Astrocyte of the hippocampus (primary cell): ENCODE data around the gene PKD1L1.
A peak's percentile ranks its signal among the peaks of the same experiment; 100 is the strongest.
"Not testable (repeated sequence)": the region's sequence is repeated elsewhere in the genome, so short reads cannot be mapped to it uniquely, and the experiment has no call there.

ENCODE experiments used
- DNase-seq: peaks from one replicate; pipeline ENCODE4 v3.0.0; 2011; ENCODE audit warnings: low read depth, low spot score

Gene PKD1L1

DNA sequence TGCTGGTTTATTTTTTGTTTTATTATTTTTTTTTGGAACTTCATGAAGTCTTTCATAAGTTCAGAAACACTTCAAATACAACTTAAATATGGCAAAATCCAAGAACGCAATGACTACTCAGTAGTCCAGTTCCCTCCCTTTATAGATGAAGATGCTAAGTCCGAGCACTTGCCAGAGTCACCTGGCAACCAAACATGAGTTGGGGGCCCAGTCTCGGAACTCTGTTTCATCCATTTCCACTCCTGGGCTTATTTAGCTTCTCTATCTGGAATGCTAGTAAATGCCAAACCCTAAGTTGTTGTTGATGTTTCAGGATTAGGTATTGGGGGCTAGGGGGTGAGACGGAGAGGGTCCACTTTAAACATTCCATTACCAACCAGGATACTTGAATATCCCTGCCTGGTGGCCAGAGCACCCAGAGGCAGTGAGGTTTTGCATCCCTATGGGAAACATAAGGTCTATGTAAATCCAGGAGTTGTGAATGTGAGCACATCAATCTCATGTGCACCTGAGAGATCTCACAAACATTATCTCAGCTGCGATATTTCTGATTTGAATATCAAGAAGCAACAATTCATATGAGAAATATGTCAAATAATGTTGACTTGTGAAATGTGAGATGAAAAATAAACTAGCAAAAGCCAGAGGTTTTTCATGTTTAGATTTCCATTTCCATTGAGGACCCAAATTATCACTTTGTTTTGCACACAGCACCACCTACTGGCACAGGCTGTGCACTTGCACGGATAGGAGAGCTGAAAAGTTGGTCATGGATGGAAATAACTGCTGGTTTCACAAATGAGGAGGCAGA is 129.3 kb downstream of the PKD1L1 start:
- peak; percentile 90 for DNase-seq

DNA sequence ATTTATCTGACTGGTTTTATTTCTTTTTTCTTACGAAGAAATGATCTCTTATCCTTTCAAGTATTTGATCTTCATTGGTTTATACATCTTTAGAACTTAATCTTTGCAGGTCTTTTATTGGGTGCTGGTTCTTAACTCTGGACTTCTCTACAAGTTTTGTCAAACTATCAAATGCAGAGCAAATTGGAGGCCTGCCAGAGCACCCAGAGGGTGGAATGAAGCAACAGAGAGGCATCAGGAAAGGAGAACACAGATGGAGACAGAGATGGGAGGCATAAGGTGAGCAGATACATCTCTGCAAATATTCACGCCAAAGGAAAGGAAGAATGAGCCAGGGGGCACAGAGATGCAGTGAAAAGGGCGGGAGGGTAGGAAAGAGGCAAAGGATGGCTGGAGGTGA is 130.3 kb downstream of the PKD1L1 start:
- DNase-seq = no peak

DNA sequence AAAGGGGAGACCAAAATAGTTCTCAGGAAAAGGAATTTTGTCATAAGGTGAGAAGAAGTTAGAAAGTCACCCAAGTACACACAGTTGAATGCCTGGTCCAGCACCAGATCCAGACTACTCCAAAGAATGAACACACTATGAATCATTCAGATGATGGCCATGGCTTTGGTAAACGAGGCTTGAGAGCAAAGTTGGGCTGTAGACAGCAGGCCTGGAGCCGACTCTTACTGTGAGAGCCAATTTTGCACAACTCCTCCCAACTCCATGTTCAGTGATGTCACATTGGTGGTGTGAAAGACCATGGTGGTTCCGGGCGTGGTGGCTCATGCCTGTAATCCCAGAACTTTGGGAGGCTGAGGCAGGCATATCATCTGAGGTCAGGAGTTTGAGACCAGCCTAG is 131.6 kb downstream of the PKD1L1 start:
- peak; percentile 39 for DNase-seq

DNA sequence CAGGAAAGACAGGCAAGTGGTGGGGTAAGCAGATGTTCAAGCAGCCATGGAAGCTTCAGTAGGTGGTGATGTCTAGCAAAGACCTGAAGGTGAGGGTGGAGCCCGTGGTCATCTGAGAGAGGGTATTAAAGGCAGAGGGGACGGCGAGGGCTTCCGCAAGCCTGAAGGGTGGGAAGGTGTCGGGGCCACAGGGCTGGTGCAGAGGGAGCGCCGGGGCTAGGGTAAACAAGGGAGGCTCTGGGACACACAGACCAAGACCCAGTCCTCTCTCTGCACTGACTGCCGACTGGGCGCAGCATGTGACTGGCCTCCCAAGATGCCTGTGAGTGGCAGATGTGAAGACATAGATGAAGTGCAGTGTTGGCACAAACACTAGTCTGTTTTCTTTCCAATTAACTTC is 132.4 kb downstream of the PKD1L1 start:
- no peak for DNase-seq

DNA sequence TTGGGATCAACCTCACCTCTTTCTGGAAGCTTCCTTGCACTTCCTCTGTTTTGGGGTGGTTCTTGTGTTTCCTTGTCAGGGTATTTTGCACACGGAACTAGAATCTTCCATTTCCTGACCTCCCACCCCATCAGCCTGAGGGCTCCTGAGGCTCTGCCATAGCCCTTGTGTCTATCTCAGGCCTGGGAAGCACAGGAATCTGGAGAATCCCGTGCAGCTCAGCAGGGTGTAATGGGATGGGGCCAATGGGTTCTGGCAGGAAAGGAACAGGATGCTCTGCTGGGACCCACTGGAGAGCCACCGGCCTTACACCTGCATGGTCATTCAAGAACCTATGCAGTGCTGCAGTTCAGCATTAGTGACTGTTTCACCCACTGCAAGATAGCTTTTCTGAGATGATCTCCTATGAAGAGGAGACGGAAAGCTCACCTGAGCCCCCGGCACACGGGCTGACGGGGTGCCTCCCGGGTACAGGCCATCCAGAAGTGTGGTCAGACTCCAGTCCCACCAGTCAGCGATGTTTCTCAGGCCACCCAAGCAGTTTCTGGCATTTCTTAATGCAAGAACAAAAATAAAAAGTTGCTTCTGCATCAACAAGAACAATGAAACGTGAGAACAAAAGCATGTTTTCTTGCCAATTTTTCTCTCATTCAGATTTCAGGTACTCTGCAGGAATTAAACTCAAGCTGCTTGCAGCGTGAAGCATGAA is 133.2 kb downstream of the PKD1L1 start:
- no peak for DNase-seq

DNA sequence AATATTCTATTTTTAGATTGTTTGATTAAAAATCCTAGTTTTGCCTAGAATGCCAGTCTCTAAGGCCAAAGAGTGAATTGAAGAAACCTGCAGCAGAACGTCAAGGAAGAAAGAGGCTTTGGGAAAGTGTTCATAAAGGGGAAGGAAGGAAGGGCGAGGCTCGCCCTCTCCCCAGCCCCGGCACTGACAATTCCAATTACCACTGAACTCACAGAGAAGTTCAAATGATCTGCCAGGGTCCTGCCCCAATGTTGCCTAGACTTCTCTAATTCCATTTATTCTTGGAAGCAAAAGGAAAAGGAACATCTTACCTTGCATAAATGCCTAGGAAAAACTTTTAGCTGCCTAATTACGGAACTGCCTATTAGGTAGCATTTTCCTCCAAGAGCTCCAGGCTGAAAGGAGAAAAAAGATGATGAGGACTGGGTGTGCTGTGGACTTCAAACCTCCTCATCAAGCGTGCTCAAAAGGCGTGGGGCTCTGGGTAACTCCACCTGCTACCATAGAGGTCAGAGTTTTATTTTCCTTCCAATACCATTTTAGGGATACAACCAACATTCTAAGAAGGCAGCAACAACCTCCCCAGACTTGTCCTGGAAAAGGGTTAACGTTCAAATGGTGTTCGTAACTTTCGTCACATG is 134.5 kb downstream of the PKD1L1 start:
- DNase-seq = no peak

DNA sequence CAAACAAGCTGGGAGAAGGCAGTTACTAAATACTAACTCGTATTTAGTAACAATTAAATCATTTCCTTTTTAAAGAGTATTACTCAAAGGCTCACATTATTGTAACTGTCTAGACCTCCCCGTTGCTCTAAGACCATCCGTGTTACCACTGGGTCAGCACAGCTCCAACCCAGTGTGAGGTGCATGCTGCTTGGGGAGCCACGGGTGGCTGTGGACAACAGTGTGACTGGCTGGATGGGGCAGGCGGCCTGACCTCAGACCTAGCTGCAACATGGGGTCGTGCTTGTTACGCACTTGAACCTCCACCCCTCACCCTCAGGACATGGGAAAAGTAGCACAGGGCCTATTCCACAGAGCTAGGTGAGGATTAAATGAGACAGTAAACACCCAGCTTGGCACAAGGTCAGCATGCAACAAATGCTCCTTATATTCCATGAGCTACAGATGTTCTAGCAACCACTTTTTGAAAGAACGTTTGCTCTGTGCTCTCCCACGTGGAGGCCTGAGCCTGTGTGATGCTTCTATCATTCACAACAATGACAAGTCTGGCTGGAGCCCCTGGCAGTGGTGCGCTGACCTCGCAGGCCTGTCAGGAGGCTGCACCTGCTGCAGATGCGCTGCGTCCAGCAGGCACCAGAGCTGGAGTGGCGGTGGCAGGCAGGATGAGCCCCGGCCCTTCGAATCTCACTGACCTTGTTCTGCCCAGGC is 135.7 kb downstream of the PKD1L1 start:
- no peak for DNase-seq

DNA sequence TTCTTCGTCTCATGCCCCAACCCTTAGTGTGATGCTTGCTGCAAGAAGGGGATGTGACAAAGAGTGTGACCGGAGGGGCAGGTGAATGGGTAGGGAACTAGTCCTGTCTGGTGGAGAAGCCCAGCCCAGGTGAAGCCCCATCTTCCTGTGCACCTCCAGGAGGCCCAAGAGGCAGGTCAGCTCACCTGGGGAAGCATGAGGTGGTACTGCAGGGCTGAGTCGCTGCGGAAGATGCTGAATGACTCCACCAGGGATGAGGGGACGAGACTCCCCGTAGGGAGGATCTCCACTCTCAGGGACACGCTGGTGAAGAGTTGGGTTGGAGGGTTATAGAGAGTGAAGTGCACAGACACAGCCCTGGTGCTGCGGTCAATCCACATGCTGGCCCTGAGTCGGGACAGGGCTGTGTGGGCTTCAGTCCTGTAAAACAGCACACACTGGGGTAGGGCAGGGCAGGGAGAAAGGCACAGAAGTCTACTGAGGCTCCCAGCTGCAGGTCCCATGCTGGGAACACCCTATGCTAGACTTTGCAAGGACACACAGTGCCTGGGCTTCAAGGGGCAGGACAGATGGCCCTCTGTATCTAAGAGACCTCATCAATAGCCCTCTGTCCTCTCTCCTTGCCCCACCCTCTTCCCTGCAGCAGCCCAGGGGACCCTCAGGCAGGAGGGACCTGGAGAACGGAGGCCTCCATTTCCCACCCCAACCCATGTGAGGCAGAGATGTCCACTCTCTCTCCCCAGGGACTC is 136.5 kb downstream of the PKD1L1 start:
- no peak for DNase-seq

DNA sequence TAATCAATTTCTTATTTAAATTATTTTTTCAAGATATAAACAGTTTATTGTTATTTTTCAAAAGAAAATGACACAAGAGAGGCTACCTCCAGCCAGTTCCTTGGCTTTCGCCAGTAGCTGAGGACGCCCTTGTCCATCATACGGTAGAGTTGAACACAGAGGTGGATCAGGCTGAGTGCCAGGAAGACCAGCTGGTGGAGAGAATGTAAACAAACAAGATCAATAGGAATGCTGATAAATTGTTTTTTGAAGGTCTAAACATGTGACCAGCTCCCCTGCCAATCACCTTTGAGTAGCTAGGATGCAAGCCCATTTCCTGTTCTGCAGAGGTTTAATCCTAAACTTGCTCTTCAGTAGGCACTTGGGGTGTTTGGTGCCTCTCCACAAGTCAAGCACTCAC is 138.9 kb downstream of the PKD1L1 start:
- DNase-seq = no peak

DNA sequence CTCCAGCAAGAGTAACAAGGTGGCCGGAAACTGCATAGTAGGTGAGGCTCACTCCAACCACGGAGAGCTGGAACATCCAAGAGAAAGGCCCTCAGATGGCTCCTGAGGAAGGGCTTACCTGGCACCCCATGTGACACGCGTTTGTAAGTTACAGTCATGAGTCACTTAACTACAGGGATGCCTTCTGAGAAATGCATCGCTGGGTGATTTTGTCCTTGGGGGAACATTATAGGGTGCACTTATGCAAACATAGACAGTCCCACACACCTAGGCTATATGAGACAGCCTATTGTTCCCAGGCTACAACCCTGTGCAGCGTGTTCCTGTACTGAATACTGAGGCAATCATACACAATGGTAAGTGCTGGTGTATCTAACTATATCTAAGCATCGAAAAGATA is 139.9 kb downstream of the PKD1L1 start:
- no peak for DNase-seq

DNA sequence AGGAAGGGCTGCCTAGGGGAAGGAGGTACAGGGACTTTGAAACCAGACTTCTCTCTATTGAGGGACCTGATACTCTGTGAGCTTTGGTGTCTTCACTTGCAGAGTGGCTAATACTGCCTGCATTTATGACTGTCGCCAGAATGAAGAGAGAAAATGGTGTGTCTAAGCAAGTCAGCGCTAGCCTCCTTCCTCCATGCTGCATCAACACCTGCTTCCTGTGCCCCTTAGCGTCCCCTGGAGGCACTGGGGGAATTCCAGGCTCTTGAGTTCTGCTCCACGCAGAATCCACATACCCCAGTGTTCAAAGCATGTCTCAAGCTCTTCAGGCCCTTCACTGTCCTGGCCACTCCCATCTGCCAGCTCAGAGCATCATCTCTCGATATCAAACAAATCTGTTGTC is 140.5 kb downstream of the PKD1L1 start:
- DNase-seq = no peak

DNA sequence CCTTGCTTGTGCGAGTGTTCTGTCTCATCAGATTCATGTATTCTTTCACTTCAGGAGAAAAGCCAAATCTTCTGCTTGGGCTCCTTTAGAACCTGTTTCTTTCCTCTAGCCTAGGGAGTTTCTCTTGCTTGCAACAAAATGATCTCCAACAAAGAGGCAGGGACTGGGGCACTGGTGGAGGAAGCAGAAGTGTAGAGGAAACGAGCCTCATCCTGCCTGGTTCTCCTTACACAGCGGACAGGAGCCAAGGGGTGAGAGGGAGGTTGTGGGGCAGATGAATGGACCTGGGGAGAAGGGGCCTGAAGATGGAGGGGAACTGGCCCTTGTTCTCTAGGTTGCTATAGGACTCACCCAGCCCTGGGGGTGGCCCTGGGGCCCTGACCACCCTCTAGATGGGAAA is 141.1 kb downstream of the PKD1L1 start:
- DNase-seq = no peak

DNA sequence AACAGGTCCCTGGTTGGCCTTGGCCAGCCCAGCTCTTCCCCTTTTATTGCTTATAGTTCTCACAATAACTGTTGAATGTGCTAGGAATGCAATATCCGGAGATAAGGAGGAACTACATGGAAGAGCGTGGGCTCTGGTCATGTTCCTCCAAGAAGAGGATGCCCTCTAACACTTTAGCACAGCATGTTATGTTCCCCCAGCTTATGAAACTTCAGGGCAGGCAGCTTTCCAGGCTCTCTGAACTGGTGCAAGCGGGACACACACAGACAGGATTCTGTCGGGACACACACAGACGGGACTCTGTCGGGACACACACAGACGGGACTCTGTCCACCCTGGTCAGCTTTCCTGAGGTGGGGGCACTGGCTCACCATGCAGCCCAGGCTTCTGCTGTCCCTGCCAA is 141.6 kb downstream of the PKD1L1 start:
- no peak for DNase-seq

DNA sequence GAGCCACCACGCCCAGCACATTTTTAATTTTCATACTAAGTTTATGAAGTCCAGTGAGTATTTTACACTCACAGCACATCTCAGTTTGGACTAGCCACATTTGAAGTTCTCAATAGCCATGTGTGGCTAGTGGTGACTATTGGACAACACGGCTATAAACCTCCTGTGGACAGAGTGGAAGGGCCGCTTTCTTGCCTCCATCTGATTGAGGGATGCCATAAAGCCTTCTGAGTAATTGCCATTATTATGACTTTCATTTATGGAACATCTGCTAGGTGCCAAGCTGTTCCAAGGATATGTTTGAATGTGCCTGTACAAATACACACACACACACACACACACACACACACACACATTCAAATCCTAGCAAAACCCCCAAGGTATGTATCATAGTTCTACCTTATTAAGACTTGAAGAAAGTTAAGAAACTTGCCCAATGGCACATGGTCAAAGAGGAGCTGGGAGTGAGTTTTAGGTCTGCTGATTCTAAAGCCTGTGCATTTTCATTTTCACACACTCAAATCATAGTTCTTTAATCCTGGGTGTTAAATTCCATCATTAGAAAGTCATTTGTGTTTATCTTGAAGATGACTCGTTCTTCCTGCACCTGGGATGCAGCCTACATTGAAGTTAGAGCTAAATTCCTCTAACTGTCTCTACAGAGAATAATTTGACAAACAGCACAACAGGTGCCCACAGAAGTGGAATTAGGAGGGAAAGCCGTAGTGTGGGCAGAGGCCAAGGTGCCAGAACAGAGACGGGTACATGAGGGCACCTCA is 143.3 kb downstream of the PKD1L1 start:
- DNase-seq = no peak

DNA sequence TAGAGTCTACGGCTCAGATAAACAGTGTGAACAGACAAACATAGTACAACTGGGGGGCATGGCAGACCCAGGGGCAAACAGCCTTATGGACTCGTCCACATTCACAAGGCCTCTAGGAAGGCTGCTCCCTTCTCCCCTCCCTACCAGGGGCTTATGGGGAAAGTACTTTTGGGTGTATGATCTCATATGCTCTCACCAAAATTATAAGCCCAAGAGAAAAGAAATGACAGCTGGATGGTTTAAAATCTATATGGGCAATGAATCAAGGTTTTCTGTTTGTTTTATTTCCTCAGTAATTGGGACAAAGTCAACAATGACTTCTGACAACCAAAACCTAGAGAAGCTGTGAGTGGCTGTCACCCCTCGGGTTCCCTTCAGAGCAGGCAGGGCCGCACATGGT is 144.4 kb downstream of the PKD1L1 start:
- no peak for DNase-seq

DNA sequence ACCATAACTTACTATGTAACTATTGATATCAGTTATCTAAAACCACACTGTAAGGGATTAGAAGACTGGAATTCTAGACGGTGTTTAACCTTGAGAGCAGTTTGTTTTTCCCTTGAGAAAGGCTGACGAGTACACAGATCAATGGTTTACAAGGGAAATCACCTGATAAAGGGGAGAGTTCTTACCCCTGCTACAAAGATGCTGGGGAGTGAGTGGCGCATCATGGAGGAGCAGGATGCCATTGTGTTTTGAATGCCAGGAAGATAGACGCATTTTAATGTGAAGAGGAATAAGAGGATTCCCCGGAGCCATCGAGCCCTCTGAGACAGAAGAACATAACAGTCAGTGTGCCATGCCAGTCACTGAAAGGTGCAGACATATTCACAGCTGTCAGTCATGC is 145.2 kb downstream of the PKD1L1 start:
- DNase-seq = no peak

DNA sequence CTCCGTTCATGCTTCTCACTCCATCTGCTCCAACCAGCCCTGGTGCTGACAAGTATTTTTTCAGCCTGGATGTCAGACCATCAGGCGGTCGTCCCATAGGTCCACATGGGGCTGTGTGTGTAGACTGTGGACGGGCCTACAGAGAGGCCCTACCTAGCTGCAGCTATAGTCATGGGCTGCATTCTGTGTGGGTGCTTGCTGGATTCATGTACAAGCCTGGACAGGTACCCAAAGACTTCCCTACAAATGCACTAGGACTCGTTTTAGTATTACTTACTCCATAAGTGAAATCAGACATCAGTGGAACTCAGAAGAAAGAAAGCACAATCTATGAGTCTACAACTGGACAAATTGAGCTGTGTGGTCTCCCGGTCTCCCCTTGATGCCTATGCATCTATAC is 146.8 kb downstream of the PKD1L1 start:
- no peak for DNase-seq

DNA sequence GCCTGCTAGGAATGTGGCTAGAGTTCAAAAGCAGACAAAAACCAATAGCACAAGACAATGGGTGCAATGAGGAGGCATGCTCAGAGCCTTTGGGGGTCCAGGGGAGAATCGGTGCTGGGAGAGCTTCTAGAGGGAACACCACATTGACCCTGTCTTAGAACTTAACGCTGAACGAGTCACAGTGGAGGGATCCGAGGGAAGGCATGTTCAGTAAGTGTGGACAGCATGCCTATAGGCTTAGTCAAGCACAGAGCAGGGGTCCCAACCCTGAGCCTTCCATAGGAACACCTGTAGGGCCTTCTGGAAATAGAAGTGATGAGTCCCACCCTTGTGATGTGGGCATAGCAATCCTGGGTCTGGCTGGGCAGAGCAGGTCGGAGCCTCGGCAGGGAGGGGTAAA is 148.7 kb downstream of the PKD1L1 start:
- DNase-seq = no peak

DNA sequence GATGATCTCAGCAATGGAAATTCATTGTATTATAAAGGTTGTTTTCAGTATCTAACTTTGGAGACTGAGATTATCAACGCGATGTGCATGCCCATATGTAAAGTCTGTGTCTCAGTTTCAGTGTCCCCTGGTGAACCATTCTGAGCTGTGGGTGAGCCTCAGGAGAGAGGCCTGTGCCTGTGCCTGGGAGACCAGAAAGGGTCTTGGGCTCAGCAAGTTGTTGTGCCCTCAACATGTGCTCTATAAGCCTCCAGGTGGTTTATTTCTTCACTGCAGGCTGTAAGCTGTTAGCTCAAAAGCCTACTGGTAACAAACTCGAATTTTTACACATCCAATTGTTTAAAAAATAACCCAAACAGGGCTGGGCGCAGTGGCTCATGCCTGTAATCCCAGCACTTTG is 151.9 kb downstream of the PKD1L1 start:
- no peak for DNase-seq

DNA sequence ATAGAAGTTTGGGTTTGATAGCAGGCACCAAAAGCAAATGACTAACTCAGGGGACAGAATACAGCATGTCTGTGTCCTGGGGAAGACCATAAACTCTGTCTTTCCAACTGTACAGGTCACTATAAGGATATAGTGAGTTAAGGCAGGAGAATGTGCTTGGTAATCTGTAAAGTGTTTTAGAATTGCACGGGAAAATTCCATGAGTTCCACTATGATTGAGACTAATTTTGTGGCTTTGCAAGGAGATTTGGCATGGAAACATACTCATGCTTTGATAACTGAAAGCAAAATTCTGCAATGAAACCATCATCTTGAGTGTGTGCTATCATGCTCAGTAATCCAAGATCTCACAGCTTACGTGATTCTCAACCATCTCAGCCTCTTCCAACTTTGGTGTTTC is 152.6 kb downstream of the PKD1L1 start:
- DNase-seq = peak; percentile 84

DNA sequence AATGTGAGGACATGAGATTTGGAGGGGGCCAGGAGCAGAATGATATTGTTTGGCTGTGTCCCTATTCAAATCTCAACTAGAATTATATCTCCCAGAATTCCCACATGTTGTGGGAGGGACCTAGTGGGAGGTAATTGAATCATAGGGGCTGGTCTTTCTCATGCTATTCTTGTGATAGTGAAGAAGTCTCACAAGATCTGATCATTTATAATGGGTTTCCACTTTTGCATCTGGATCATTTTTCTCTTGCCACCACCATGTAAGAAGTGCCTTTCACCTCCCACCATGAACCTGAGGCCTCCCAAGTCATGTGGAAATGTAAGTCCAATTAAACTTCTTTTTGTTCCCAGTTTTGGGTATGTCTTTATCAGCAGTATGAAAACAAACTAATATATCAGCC is 153.1 kb downstream of the PKD1L1 start:
- not testable (repeated sequence) for DNase-seq
